GM08714 (cell line): ENCODE measurements around the gene OR2L5.

Experiments
- H3K4me3 ChIP-seq: fragments of 200-500 bp; sonication (Bioruptor generic); 2 replicates; pipeline ENCODE4 v1.5.1; 2014; ENCODE audit warnings: mild to moderate bottlenecking, low read length, inconsistent platforms
- ZNF274 ChIP-seq: IDR thresholded peaks from 2 replicates; pipeline ENCODE4 v1.6.1; 2012; ENCODE audit warnings: mild to moderate bottlenecking, low read depth, low read length

OR2L5 gene

GRCh38 chr1:248065071-248065470 lies 51.6 kb downstream of the OR2L5 start:
- TF ChIP-seq ZNF274, result no peak
- no peak overlapping the region for H3K4me3 ChIP-seq

- no peak for TF ChIP-seq ZNF274
- H3K4me3 ChIP-seq, result no peak overlapping the region
Observed at GRCh38 chr1:248065604-248066003, 52.1 kb downstream of the OR2L5 start.
